ENCODE data around the gene NCKAP5.
A peak's percentile ranks its signal among the peaks of the same experiment; 100 is the strongest.

The NCKAP5 gene

DNA sequence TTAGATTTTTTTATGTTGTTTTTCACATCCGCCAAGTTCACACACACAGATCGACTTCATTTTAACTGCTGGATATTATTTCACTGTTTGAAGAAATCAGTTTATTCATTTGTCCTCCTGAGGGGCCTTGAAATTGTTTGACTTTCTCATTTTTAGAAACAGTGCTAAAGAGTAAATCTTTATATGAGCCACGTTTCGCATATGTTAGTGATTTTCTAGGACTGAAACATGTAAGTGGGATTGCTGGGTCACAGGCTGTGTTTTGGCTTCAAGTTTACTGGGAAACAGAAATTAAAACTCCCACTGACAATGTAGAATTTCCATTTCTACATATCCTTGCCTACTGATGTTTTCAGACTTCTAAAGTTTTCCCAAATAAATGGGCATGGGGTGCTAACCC, 363.8 kb downstream of the NCKAP5 start:
- DNase-seq (ENCODE audit: low spot score), result no peak

DNA sequence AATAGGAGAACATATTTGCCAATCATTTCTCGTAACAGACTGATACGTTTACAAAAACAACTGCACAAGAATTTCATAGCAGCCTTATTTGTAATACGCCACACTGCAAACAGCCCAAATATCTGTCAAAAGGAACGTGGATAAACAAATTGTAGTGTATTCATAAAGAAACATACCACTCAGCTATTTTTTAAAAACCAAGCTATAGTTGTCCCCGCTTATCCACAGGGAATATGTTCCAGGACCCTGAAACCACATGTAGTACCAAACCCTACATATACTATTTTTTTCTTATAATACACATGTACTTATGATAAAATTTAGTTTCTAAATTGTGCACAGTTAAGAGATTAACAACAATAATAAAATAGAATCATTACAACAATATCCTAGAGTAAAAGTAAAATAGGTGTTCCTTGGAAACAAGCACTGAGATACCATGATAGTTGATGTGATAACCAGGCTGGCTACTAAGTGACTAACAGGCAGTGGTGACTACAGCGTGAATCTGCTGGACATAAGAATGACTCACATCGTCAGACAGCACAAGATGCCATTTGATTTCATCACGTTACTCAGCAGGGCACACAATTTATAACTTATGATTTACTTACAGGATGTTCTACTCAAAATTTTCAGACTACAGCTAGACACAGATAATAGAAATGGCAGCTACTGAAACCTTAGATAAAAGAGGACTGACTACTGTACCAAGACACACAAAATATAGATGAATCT, 367.4 kb downstream of the NCKAP5 start:
- no peak for DNase-seq (ENCODE audit: low spot score)

DNA sequence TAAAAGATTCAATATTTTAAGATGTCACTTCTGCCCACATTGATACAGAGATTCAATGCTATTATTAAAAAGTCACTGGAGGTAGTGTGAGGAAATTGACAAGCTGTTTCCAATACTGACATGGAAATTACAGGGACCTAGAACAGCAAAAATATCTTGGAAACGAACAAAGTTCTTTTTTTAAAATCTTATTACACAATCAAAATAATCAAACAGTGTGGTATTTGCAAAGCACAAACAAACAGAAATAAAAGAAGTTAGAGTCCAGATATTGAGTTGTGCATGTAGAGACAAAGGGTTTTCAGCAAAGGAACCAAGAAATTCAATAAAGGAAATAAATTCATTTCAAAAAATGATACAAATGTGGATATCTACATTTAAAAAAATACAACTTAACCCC, 369.6 kb downstream of the NCKAP5 start:
- no peak for DNase-seq (ENCODE audit: low spot score)

DNA sequence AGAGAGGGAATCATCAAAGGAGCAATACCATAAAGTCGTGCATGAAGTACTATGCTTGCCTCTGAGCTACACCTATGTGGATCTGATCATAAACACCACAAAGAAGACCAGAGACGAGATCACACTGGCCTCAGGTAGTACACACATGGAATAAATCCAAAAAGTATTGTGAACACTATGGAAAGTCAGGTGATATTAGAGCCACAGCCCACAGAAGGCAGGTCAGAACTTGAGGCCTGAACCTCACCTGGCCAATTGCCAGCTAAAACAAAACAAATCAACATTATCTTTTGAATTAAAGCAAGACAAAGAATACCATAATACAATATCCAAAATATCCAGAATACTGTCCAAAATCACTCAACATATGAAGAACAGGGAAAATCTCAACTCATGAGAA, 371.1 kb downstream of the NCKAP5 start:
- DNase-seq (ENCODE audit: low spot score), result no peak

DNA sequence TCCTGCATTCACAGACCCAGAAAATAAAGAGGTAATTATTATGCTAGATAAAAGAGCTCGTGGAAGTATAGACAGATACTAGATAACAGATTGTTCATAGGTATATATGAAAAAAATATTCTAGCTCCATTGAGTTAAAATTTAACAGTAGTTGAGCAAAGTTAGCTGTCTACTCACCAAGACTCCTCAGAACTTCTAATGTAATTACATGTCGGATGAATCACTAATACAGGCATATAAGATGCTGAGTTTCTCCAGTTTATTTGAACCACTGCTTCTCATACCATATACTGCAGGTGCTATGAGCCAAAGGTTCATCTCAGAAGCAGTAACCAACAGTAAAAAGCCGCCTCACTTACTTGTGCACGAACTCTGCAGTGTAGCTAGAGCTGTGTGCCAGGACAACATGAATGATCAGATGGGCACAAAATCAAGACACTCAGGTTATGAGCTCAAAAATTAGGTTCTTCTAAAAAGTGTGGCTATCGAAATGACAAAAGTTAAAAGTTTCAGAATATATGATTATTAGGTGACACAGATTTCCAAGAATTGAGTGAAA, 373.4 kb downstream of the NCKAP5 start:
- no peak for DNase-seq (ENCODE audit: low spot score)

DNA sequence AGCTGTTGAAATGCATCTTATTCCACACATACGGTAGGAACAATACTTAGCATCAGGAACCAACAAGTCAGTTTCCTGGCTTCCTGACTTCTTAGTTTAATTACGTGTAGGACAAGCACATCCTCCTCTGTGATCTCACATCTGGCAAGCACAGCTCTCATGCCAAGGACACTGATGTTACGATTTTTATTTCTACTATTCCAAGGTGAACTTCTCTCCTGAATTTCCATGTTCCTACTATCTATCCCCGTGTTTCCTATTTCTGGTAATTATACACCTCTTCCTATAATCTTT, 374.0 kb downstream of the NCKAP5 start:
- DNase-seq (ENCODE audit: low spot score), result no peak

DNA sequence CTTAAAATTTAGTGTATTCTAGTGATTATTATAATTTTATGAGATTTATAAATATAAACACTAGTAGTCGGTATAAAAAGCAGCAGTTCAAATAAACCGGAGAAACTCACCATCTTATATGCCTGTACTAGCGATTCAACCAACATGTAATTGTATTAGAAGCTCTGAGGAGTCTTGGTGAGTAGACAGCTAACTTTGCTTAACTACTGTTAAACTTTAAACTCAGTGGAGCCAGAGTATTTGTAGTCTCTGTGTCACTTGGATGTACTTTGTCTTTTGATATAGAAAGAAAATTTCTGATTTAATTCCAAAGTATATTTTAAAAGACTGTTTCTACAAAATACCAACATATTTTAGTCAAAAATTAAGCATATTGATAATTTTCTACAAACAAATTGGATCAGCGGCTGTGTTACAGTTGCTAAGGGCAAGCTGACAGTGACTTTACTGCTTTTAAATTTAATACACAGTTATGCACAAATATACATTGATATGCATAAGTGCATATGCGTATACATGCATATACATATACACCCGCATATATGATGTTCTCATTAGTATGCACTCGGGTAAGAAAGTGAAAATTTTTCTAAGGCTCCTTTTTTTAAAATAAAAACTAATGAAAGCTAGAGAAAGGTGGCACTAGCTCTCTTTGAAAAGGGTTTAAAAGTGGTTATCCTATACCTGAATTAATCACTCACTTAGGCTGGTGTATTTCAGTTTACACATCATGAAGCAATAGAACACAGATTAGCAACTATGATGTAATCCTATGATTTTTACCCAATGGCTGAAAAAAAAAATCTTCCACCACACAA, 374.5 kb downstream of the NCKAP5 start:
- no peak for DNase-seq (ENCODE audit: low spot score)

DNA sequence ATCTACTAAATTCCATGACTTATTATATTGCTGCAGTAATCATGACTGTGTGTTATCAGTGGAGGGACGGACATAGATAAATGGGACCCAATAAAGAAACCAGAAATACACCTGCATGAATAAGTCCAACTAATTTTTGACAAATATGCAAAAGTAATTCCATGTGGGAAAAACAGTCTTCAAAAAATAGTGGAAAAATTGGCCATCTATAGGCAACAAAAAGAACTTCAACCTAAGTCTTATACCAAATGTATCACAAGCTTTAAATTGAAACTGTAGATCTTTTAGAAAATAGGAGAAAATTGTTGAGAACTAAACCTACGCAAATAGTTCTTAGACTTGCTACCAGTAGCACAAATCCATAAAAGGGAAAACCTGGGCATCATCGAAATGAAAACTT, 376.2 kb downstream of the NCKAP5 start:
- DNase-seq (ENCODE audit: low spot score), result no peak

DNA sequence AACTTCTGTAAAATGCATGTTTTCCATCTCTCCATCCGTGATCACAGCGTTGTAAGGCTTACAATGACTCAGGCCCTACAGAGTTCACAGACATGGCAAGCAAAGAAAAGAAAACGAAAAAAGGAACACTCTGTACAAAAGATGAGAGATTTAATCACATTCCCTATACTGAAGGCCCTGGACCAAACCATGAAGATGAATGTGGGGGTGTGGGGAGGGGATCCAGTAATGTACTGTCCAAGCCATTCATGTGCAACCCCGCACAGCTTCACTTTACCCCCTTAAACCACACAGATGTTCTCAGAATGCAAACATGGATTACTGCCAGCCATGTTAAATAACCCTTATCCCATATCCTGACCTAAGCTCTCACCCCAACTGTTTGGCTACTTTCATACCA, 391.1 kb downstream of the NCKAP5 start:
- DNase-seq (ENCODE audit: low spot score), result no peak

DNA sequence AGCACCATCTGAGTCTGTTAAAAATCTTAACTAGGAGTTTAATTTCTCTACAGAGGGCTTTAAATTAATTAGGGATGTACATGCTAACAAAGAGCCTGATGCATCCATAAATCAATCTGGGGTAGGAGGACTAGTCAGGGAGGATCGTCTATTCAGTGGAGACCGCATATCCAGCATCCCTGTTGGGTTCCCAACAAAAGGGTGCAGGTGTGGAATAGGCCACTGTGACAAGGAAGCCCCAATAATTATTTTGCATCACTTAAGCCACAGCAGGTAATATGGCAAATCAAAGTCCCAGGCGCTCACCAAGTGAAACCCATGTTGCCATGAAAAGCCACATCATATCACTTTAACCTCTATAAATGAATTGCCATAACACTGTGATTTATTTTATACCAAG, 392.3 kb downstream of the NCKAP5 start:
- DNase-seq (ENCODE audit: low spot score), result no peak

DNA sequence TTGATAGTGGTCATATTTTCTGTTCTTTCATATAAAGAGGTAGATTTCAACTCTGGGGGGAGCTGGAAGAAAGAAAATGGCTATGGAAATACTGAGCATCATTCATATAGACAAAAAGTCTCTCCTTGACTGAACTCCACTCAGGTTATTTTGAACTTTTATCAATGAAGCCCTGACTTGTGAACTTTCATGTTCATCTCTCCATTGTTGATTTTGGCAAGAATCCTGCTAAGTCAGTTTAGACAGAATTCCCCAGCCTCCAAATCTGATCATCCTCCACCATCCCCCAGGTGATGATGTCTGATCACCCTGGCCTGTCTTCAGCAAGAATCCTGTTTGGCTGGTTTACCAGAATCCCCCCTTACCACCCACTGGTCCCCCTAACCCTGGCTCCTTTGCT, 395.0 kb downstream of the NCKAP5 start:
- DNase-seq (ENCODE audit: low spot score), result no peak

DNA sequence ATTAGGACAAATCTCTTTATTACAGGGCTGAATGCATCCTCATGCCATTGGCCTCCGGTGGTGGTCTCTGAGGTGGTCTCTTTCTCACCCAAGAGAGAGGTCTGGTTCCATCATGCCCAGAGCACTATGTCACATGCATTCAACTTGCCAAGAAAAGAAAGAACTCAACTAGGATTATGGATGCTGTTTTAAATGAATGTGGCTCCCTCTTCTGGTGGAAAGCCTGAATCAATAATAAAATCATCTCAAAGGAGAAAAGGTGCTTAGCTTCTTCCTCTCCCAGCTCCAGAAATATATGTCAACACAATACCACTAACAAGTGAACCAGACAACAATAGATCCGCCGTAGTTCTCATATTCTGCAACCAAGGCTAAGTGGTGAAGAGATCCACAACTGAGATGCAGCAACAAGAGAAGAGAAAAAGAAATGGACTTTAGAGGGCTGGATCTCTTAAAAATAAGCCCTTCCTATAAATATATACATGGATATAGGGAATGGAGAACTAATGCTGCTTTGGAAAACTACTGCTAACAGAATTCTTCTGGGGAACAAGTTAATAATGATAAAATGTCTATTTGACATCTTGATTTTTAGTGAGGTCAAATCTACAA, 396.8 kb downstream of the NCKAP5 start:
- DNase-seq (ENCODE audit: low spot score), result peak; percentile 0

DNA sequence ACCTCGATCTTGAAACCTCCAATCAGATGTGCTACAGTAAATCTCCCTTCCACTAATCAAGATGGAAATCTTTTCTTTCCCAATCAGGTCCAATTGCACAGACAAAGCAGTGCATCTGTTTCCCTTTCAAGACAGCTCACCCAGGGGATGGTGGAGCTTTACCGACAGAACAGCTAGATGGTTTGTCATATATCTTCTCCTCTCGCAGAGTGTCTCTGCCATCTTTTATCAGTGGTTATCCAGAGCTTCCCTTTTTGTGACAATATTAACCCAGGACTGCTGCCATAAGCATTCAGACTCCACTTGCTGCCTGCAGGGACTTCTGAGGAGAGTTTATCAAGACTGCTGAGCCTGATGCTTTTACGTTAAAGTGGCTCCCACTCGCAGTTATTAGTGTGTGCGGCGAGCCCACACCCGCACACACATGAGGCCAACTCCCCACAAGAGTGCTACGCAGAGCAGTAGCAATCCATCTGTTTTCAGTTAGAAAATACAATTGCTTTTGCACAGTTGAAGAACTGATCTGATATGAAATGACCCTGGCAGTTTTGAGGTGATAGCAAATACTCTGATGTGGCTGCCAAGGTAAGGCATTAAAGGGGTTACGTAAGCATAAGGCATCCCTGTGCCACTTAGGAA, 398.9 kb downstream of the NCKAP5 start:
- no peak for DNase-seq (ENCODE audit: low spot score)

DNA sequence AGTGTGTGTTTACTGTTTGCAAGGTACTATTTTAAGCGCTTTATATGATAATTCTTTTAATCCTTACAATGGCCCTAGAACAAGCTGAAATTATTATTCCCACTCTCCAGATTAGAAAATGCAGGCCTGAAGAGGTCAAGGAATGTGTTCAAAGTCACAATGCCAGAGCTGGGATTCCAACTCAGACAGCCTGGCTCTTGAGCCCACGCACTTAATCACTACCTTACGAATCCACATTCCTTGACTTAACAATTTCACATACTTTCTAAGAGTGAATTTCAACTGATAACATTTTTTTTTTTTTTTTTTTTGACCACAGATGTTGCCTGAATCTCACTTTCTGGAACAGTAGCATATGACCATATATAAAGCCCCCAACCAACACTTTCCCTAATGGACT, 400.3 kb downstream of the NCKAP5 start:
- no peak for DNase-seq (ENCODE audit: low spot score)

DNA sequence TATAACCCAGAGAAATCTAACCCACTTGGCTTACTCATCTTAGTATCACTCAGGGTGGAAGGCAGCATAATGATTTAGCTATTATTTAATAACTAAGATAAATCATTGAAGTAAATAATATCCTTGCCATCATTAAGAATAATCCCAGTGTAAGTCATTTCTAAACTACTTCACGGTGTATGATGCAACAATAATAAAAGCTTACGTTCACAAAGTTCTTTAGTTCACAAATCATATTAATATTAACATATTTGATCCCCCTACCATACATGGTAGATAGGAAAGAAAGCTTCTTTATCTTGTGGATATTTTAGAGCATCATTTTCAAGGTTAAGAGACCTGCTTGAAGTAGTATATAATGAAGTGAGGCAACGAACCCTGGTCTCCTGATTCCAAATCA, 401.0 kb downstream of the NCKAP5 start:
- no peak for DNase-seq (ENCODE audit: low spot score)

DNA sequence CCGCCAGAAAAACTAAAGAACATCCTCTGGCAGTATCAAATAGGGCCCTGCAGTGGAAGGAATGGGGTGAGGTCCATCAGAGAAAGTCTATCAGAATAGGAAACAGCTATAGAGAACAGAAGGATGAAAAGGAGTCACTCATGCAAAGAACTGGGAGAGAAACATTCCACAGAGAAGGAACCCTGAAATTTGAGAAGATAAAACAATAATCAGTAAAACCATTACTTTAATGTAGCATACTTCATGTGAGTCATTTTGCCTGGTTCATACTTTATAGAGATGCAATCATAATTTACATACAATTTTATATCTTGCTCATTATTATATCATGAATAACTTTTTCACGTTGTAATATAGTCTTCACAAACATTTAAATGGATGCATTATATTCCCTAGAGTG, 402.2 kb downstream of the NCKAP5 start:
- no peak for DNase-seq (ENCODE audit: low spot score)

DNA sequence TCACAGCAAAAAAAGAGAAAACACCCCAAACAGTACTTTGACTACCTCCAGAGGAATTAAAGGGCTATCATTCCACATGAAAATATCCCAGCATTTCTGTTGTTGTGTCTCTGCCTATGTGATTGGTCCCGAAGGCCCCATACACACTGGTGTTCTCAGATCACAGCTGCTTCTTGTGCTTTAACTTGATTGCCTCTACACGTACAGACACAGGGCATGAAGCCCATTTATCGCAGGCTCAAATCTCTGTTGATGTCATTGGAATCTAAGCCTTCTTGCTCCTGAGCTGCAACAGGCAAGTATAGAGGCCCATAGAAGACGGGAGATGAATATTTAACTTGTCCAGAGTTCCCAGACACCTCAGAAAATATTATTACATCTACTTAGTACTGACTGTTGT, 405.2 kb downstream of the NCKAP5 start:
- no peak for DNase-seq (ENCODE audit: low spot score)

DNA sequence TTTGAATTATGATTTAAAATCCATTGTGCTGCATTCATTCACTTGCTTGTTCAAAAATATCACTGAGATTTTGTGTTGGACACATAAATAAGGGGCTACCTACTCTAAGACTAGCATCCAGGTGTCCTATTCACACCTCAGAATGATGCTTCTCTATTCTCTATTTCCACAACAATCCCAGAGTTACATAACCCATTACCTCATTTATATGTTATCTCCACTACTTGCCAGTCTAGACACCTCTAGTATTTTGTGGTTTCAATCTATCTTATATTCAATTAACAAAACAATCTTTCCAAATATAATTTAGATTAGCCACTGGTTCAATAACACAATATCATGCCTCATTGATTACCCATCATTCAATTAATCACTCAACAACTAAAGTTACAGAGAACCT, 409.8 kb downstream of the NCKAP5 start:
- no peak for DNase-seq (ENCODE audit: low spot score)

DNA sequence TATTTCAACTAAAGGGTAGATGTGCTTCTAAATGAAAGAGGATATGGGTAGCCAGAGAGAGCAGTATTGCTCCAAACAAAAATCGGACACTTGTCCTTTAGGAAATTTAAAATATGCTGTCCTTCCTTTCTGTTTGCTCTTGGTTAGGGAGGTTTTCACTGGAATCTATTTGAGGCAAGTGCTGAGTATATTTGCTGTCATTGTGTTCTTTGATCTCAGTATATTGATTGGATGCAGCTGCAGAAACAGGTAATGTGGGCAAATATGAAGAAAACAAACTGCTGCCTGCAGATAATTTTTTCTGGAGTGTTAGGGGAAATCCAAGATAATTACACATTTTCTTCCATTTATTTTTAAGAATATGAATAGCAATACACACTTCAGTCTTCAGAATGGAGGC, 410.2 kb downstream of the NCKAP5 start:
- DNase-seq (ENCODE audit: low spot score), result no peak

DNA sequence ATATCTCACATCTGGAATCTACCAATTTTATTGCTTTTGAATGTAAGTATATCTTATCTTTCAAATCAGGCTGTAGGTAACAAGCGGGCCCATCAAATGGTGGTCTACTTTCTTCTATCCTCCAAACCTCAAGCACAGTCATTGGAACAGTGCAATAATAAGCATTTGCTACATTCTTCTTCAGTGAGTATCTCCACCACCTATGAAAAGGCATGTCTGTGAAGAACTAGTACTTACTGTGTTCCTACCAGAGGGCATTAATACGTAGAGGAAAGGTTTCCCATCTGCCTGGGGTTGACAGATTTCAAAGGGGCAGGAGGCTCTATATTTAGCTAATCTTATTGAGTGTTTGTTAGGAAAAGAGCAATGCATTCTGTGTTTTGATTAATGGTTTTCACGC, 411.1 kb downstream of the NCKAP5 start:
- no peak for DNase-seq (ENCODE audit: low spot score)

DNA sequence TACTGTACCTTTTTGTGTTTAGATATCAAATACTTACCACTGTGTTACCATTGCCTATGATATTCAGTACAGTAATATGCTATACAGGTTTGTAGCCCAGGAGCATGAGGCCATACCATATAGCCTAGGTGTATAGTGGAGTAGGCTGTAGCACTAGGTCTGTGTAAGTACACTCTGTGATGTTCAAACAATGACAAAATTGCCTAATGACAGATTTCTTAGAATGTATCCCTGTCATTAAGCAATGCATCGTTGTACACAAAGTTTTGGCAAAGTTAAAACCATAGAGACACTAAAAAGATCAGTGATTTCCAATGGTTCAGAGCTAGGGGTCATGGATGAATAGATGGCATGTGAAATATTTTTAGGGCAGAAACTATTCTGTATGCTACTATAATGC, 415.5 kb downstream of the NCKAP5 start:
- DNase-seq (ENCODE audit: low spot score), result no peak

DNA sequence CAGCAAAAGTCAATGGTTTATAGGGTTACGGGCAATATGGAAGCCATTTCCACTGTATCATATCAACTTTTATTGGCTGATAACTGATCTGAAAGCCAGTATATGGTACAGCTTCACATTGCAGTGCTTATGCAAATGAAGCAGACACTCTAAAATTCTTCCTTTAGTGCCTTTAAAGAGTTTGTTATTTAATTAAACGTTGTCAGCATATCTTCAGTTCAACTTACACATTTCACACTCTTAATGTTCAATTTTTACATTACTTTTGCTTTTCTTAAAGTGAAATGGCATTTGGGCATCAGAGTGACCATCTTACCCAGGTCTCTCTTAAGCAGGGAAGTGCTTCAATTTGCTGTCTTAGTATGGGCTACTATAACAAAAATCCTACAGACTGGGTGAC, 420.1 kb downstream of the NCKAP5 start:
- no peak for DNase-seq (ENCODE audit: low spot score)

DNA sequence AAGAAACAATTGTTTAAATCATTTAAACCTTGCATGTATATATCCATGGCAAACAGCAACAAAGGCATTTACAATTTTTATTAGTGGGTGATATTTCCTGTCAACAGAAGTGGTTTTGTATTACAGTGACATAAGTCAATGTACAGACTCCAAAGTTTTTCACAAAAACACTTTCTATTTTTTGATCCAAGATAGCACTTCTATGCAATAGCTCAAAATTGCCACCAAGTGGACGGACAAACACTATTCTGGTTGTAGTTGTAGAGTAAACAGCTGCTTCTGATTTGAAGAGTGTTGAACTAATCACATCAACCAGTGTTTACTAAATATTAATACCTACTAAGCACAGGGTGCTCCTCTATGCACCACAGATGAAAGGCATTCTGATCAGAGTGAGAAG, 421.4 kb downstream of the NCKAP5 start:
- DNase-seq (ENCODE audit: low spot score), result no peak
